Stimulated activated CD8-positive, alpha-beta memory T cell treated with anti-CD3 and anti-CD28 coated beads, Interleukin-4, amount 100 ng/mL, for 1 hour (primary cell): ENCODE measurements around the gene CTNND2.
"Not testable (repeated sequence)": the region's sequence is repeated elsewhere in the genome, so short reads cannot be mapped to it uniquely, and the experiment has no call there.

Source experiments
- DNase-seq, 2 donors: peaks; one replicate each; pipeline ENCODE4 v3.0.0-alpha.2; 2020; ENCODE audit warnings: low read depth in 2 of 2, low spot score in 1 of 2

The CTNND2 gene

DNA sequence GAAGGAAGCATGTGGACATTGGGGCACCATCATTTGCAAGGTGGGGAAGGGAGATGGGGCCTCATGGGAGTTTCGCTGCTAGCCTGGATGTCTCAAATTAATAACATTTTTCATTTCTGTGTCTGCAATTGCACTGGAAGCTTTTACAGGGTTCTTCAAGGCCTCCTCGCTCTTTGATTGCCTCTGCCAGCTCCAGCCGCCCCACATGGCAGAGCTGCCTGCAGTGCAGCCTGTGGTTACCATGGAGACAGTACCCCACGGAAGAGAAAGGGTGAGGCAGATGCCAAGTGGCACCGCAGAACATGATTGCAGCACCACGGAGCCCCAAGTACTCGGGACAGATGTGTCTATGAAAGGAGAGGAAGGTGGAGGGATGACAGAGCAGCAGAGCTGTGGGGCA, 25.4 kb downstream of the CTNND2 start:
- no peak for DNase-seq

GRCh38 chr5:11873587-11873986, 30.7 kb downstream of the CTNND2 start:
- DNase-seq: no peak

GRCh38 chr5:11869203-11869602, 35.0 kb downstream of the CTNND2 start:
- DNase-seq: no peak

- no peak for DNase-seq
Observed at GRCh38 chr5:11863911-11864310, 40.3 kb downstream of the CTNND2 start.

GRCh38 chr5:11857391-11857790, 46.9 kb downstream of the CTNND2 start:
- DNase-seq: no peak

DNA sequence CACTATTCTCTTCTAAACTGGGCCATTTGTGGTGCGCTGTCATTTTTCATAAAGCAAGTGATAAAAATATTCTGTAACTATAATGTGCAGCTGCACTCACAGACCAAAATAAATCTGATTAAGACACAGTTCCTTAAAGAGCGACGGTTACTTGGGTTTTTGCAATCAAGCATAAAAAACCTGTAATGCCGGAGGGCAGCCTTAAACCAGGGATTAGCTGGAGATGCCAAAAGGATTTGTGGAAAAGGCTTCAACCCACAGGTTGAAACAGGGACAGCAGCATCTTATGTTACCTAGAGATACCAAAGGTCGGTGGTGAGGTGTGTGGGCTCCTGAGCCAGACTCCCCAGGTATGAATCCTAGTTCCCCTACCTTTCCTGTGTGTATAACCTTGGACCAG, 49.3 kb downstream of the CTNND2 start:
- no peak for DNase-seq

DNA sequence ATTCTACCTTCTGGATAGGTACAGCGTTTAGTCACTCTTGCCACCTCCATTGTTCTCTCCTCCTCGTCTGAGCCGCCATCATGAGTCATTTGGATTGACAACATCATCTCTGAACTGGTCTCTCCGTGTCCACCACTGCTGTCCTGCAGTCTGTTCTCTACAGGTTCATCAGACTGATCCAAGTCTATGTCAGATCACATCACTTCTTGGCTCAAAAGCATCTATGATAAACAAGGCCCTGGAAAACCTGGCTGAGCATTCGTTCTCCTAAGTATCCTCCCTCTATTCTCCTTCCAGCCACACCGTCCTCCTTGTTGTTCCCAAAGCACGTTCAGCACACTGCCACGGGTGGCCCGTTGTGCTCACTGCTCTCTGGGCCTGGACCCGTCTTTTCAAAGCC, 50.5 kb downstream of the CTNND2 start:
- no peak for DNase-seq

DNA sequence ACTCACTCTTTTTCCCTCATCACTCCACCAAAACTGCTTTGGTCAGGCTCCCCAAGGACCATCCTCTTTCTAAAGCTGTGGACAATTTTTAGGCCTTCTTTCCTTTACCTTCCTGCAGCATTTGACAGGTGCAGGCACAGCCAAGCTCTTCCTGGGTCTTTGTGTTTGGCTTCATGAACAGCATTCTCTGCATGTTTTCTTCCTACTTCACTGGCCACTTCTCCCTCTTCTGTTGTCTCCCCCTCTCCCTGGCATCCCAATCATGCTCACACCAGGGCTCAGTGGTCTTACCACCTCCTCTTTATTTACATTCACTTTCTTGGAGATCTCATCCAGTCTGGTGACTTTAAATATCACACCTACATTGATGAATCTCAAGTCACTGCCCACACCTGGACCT, 51.1 kb downstream of the CTNND2 start:
- DNase-seq: no peak

DNA sequence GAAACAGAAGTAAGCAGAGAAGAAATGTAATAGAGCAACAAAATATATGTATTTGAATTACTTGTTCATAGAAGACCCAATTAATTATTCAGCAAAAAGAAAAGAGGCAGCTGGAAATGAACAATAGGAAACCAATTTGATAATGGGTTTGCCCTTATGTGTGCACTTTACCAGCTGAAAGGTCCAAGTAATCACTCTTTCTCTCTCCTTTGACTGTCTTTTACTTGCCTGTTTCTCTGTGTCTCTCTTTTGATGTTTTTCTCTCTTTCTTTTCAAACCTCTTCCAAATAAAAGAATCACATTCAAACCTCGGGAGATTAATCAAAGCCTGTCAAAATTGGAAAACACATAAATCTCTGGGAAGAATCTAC, 51.5 kb downstream of the CTNND2 start:
- no peak for DNase-seq

DNA sequence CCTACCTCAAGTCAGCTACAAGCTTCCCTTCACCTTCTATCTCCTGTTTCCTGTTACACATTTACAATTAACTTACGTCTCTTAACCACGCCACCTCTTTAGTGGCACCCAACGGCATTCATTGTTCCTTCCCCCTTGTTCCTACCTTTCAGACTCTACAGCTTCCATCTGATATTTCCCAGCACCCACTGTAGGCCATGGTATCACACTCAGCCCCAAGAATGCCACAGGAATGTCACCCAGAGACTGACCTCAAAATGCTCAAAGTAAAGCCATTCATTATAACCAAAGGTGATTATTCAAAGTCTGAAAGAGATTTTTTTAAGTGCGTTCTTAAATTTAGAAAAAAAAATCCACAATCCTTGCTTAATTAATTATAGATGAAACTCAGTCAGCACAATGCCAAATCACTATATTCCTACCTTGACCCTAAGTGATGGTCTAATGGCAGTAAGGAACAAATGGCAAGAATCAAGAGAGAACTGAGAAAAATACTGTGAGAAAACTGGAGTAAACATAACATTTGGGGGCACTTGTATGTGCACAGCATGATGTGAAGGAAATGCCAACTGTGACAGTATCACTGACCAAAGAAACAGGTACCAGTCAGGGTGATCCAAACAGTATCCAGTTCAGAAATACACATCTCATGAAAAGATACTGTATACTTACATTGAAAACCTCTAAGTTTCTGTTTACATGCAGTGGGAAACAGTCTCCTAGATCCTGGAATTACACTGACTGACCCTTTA, 52.1 kb downstream of the CTNND2 start:
- DNase-seq: no peak

GRCh38 chr5:11851416-11851815, 52.8 kb downstream of the CTNND2 start:
- DNase-seq: no peak

- not testable (repeated sequence) for DNase-seq
Observed at GRCh38 chr5:11828566-11828965, 75.7 kb downstream of the CTNND2 start.

GRCh38 chr5:11822598-11822997, 81.6 kb downstream of the CTNND2 start:
- no peak for DNase-seq

DNA sequence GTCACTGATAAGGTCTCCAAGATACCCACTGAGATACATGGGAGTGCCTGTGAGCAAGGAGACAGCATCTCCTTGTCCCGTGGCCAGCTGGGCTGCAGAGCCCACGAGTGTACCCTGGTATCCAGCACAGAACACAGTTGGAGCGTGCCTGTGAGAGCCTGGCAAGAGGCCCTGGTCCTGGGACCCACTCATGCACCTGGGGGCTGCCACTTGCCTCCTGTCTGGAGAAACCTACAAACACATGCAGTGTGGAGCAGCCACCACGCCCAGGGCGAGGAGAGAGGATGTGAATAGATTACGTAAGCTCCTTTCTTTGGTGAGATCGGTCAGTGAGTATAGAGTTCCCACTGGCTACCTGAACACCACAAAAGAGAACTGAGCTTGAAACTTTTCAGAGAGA, 88.3 kb downstream of the CTNND2 start:
- DNase-seq: no peak

DNA sequence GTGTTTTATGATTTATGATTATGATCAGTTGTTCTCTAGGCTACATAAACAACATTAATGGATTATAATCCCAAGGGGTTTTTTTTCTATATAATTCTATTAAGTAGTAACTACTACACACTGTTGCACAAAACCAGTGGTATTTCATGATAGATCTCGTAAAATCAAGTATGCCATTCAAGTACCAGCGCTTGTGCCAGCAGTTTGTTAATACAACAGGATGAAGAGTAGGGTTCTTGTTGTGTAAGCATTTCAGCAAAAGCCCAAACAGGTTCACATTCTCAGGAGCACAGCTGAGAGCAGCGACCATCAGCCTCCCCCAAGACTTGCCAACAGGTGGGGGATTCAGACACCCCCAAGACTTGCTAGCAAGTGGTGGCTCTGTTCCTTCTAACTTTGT, 88.8 kb downstream of the CTNND2 start:
- DNase-seq: no peak

DNA sequence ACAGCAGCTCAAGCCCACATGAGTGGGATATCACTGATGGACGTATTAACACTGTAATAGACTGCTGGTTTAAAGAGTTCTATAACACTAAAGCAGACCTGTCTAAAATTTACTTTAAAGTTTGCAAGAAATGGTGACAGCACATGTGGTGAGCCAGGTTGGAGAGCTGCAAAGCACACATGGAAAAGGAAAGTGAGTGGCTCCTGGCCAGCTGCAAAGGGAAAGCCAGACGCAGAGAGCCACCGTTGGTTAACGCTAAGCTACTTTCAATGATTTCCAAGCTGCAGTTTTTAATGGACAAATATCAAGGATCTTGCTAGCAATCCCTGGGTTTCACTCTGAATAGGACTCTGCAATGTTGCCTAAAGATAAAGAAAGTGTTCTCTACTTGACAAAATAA, 89.9 kb downstream of the CTNND2 start:
- DNase-seq: no peak

DNA sequence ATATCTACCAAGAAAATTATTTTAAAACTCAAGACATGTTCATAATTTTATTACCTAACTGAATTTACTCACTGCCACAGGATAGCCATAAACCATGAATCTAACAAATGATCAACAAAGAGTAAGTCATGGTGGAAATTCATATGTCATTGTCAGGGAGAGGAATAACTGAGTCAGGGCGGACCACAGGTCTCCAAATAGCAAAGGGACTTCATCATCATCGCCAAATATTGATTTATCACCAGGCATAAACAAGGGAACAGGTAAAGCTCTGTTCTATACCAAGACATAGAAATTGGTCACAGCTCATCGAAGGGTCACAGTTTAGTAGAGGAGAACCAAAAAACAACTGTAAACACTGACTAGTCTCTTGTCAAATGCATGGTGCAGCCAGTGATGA, 94.8 kb downstream of the CTNND2 start:
- no peak for DNase-seq

GRCh38 chr5:11803436-11803835, 100.8 kb downstream of the CTNND2 start:
- no peak for DNase-seq

DNA sequence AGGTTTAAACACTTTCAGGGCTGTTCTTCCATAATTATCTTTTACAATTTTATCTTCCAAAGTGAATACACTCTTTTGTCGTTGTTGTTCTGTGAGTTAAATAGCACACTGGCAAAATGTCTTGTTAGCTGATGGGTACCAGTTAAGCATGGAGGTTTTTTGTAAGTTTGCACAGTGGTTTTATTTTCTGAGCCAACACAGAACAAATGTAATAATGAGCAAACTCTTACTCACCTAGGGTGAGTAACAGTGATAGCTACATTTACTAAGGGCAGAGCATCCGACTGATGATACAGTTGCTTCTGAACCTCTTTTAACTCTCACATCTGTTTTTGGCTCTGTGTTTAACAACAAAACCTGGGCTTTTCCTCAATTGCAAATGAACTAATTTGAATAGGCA, 103.2 kb downstream of the CTNND2 start:
- DNase-seq: no peak

DNA sequence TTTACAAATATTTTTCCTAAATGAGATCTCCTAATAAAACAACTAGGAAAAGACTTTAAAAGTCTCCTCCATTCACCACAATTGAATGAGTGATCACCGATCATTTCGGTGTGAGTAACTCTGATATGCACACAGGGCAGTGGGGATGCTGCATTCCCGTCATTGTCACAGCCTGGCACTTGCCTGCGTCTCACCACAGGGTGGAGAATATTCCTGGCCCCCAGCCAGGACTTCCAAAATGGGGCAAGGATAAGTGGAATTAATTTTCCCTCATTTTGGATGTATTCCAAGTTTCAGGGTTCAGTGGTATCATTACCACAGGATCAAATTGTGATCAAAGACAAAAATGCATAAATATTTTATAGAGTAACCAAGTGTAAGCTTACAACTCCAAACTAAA, 107.1 kb downstream of the CTNND2 start:
- no peak for DNase-seq

GRCh38 chr5:11793396-11793795, 110.8 kb downstream of the CTNND2 start:
- no peak for DNase-seq

DNA sequence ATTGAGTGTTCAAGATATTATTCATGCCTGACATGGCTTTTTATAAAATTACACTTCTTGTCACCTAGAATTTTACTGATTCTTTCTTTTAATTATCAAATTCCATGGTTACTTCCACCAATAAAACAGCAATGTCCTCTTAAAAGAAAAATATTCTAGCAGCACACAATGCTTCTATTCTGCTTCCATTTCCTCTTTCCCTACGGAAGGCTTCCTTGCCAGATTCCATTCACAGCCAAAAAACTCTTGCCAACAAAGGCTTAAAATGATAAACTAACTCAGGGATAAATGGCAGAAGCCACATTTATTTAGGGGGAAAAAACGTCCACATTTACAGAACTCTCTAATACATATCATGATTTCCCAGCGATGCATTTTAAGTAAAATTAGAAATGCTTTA, 111.6 kb downstream of the CTNND2 start:
- DNase-seq: no peak

GRCh38 chr5:11791792-11792191, 112.5 kb downstream of the CTNND2 start:
- DNase-seq: no peak

DNA sequence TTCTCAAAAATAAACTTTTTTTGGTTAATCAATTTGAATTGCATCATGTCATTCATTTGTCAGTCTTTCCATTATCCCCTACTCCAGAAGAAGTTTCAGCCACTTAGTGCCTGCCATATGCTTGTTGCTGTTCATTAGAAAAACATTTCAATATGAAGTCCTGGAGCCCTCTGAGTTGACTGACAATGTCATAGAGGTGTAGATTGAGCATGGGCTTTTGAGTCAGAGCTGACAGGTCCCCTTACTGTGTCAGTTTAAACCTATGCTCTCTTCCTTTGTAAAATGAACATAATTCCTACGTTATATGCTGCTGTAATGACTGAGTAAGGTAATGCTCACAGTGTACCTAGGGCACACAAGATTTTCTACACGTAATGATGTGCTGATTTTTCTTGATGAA, 114.0 kb downstream of the CTNND2 start:
- no peak for DNase-seq
